Breast epithelium (tissue), 3 donors: ENCODE results near the gene NELFE.

Experiments used
- POLR2A ChIP-seq: fragments of 450-650 bp; IDR thresholded peaks from one replicate; pipeline ENCODE4 v1.6.1; 2016; ENCODE audit warnings: antibody characterized with exemption, mild to moderate bottlenecking, moderate library complexity
- POLR2AphosphoS5 ChIP-seq, 3 donors: sonication (generic); formaldehyde crosslinking; IDR thresholded peaks; one replicate each; pipeline ENCODE4 v1.6.1; 2017; ENCODE audit warnings: antibody characterized with exemption in 3 of 3
- TF ChIP-seq, protein P1 (sequence below), 3 donors: fragments of 450-650 bp; IDR thresholded peaks; one replicate each; pipeline ENCODE4 v1.5.1; 2016 to 2017; ENCODE audit warnings: antibody characterized with exemption in 3 of 3, mild to moderate bottlenecking in 3 of 3, moderate library complexity in 3 of 3

DNA sequence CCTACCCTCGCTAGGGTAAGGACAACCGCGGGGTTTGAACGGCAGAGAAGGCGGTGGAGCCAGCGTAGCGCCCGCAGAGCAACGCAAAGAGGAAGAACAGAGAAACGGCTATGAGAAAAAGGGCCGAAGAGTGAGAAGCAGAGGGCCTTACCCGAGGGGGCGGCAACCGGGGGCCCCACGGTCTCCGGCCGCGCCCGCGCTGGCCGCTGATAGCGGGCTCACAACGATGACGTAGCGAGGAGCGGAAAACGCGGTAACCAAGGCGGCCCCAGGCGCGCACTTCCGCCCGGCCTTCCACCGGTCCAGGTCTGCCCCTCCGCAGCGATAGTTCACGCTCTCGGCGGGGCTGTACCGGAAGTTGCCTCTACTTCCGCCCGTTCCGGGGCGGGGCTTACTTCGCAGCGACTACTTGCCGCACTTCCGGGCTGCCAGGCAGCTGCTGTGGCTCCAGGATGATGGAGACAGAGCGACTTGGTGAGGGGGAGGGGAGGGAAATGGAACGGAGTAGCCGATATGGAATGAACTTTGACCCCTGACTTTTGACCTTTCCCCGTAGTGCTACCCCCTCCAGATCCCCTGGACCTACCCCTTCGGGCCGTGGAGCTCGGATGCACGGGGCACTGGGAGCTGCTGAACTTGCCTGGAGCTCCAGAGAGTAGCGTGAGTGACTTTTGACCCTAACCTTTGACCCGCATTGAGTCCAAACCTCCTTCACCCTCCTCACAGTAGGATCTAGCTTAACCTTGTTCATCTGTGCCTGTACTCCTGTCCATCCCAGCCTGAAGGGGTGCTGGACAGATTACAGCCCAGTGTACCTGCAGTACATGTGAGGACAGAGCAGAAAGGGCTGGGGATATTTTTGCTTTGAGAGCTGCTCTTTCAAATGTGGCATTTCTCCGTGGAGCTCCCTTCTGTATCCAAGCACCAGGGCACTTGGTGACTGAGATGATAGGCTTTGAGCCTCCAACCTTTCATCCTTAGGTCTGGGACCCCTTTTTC, at the start of gene NELFE, which contains the start of gene SKIC2:
- TF ChIP-seq, protein P1, sequence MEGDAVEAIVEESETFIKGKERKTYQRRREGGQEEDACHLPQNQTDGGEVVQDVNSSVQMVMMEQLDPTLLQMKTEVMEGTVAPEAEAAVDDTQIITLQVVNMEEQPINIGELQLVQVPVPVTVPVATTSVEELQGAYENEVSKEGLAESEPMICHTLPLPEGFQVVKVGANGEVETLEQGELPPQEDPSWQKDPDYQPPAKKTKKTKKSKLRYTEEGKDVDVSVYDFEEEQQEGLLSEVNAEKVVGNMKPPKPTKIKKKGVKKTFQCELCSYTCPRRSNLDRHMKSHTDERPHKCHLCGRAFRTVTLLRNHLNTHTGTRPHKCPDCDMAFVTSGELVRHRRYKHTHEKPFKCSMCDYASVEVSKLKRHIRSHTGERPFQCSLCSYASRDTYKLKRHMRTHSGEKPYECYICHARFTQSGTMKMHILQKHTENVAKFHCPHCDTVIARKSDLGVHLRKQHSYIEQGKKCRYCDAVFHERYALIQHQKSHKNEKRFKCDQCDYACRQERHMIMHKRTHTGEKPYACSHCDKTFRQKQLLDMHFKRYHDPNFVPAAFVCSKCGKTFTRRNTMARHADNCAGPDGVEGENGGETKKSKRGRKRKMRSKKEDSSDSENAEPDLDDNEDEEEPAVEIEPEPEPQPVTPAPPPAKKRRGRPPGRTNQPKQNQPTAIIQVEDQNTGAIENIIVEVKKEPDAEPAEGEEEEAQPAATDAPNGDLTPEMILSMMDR (IDR thresholded peaks at IDR 0.05) = peak in 1 of 3 donors; percentile 4
- TF ChIP-seq POLR2A (peak; percentile 56), POLR2AphosphoS5 (IDR thresholded peaks at IDR 0.05) (peak; percentile 92 to 95 (median 94))
